ENCODE results near the gene TAPT1. TPM values are rescaled to one million over a fixed set of nuclear protein-coding genes. Genes with fewer than 3 reads are reported as not detected.

The TAPT1 gene
- total RNA-seq, 1 experiment from 2014 or later = 13.8 TPM

DNA sequence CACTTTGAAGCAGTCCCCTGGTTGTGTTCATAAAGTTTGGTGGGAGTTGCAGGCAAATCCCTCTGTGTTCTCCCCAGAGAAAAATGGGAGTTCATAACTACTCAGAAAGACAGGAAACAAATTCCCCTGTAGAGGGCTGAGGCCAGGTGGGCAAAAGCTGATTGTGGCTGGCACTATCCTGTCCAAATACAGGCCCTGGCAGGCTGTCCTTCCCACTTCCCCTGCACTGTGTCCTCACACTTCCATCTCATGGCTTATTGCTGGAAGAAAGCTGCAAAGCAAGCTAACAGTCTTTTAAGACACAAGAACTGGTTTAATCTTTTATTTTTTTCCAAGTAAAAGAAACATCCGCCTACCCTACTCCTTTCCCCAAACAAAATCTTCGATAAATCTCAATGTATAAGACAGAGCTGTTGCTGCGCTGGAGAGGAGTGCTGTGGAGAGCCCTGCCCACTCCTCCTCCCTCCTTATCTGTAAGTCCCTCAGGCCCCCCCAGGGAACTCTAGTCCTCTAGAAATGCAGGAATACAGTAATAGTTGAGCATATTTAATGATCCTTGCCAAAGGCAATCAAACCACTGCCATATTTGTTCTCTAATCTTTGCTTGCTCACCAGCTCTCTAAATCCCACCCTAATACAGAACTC, 14.0 kb downstream of the TAPT1 start:
- no peak overlapping the region for H2AFZ ChIP-seq
- H3K4me2 ChIP-seq = no peak overlapping the region
- no peaks in the 10 kb centered on the region for H3K9me2 ChIP-seq (ENCODE audit: insufficient read depth)
- H4K20me1 ChIP-seq (ENCODE audit: insufficient read depth) = no peaks in the 10 kb centered on the region
- H3K9me3 ChIP-seq (ENCODE audit: insufficient read depth, low read depth) = no peaks in the 10 kb centered on the region
- no peak for TF ChIP-seq EZH2 (IDR thresholded peaks at IDR 0.05; ENCODE audit: low read depth)
- TF ChIP-seq, protein P1, sequence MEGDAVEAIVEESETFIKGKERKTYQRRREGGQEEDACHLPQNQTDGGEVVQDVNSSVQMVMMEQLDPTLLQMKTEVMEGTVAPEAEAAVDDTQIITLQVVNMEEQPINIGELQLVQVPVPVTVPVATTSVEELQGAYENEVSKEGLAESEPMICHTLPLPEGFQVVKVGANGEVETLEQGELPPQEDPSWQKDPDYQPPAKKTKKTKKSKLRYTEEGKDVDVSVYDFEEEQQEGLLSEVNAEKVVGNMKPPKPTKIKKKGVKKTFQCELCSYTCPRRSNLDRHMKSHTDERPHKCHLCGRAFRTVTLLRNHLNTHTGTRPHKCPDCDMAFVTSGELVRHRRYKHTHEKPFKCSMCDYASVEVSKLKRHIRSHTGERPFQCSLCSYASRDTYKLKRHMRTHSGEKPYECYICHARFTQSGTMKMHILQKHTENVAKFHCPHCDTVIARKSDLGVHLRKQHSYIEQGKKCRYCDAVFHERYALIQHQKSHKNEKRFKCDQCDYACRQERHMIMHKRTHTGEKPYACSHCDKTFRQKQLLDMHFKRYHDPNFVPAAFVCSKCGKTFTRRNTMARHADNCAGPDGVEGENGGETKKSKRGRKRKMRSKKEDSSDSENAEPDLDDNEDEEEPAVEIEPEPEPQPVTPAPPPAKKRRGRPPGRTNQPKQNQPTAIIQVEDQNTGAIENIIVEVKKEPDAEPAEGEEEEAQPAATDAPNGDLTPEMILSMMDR (conservative IDR thresholded peaks at IDR 0.05) = no peak
- CTCF ChIA-PET = no interaction called here
- no peak overlapping the region for H3K4me3 ChIP-seq
- POLR2A ChIA-PET (ENCODE audit: unreplicated experiment) = no interaction called here
- H3F3A ChIP-seq (ENCODE audit: insufficient read depth, low read depth) = no peaks in the 10 kb centered on the region
- DNase-seq = no peak
- BruUV-seq (replicated peaks) = no TSS peak
- H3K27ac ChIP-seq = no peak overlapping the region
- intact Hi-C loops (cut with micrococcal nuclease; ENCODE audit: unreplicated experiment) = no loop called here
- no peaks in the 10 kb centered on the region for H3K79me2 ChIP-seq (ENCODE audit: low read depth)
- no peaks in the 10 kb centered on the region for H3K36me3 ChIP-seq (ENCODE audit: low read depth)
- H3K27me3 ChIP-seq (ENCODE audit: insufficient read depth, low read depth) = no peaks in the 10 kb centered on the region
- no peaks in the 10 kb centered on the region for H3K4me1 ChIP-seq (replicated peaks; ENCODE audit: insufficient read depth)

DNA sequence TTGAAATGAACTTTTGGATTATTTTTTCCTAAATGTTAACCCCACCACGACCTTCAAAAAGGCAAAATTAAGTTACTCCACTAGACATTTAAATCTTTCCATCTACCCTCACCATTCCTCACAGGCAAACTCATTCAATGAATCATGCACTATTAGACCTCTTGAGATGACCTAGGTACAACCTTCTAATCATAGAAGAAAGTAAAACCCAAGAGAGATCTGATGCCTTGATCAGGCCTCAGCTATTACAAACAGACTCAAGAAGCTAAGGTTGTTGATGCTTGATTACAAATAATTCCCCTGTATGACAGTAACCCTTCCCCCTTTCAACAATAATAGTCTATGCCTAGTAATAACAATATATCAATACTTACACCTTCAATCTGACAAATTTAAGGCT, 18.9 kb downstream of the TAPT1 start:
- Histone ChIP-seq H3K4me3 (no peak overlapping the region), H3K9me2 (ENCODE audit: insufficient read depth) (no peaks in the 10 kb centered on the region), H3K4me1 (replicated peaks; ENCODE audit: insufficient read depth) (no peaks in the 10 kb centered on the region), H3K4me2 (no peak overlapping the region), H3F3A (ENCODE audit: insufficient read depth, low read depth) (no peaks in the 10 kb centered on the region), H3K27ac (no peak overlapping the region), H3K27me3 (ENCODE audit: insufficient read depth, low read depth) (no peaks in the 10 kb centered on the region), H3K9me3 (ENCODE audit: insufficient read depth, low read depth) (no peaks in the 10 kb centered on the region), H3K36me3 (ENCODE audit: low read depth) (no peaks in the 10 kb centered on the region), H2AFZ (no peak overlapping the region), H4K20me1 (ENCODE audit: insufficient read depth) (no peaks in the 10 kb centered on the region), H3K79me2 (ENCODE audit: low read depth) (no peaks in the 10 kb centered on the region)
- intact Hi-C loops (cut with micrococcal nuclease; ENCODE audit: unreplicated experiment) = no loop called here
- DNase-seq = no peak
- ChIA-PET POLR2A (ENCODE audit: unreplicated experiment) (interaction anchor here (0.5 kb wide), 1 partner anchor 294 kb away, joined by 3 read pairs; no protein-coding TSS in a partner anchor), CTCF (no interaction called here)
- TF ChIP-seq, protein P1 (conservative IDR thresholded peaks at IDR 0.05) = no peak
- BruUV-seq (replicated peaks) = no TSS peak

DNA sequence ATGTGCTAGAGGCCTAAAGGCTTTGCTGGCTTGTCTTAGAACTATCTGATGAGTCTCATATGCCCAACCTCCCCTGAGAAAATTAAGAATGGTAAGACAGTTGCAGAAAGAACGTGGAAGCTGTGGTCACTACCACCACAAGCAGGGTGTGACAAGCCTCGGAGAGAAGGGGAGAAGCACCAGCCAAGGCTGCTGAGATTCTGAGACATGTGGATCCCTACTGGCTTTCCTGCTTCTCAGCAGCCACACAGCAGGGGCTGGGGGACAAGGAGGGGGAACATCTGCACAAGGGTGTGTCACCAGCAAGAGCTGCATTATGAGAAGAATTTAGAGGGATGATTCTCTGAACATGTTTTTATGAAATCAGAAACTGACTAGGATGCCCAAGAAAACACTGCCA, 19.4 kb downstream of the TAPT1 start:
- CTCF ChIA-PET = no interaction called here
- DNase-seq = no peak
- intact Hi-C loops (cut with micrococcal nuclease; ENCODE audit: unreplicated experiment) = no loop called here

More for the DNA sequence above, 19.4 kb downstream of the TAPT1 start:
- Histone ChIP-seq H3K27me3 (ENCODE audit: insufficient read depth, low read depth) (no peaks in the 10 kb centered on the region), H3K79me2 (ENCODE audit: low read depth) (no peaks in the 10 kb centered on the region), H3K9me3 (ENCODE audit: insufficient read depth, low read depth) (no peaks in the 10 kb centered on the region), H4K20me1 (ENCODE audit: insufficient read depth) (no peaks in the 10 kb centered on the region), H3K4me3 (no peak overlapping the region), H3K4me1 (replicated peaks; ENCODE audit: insufficient read depth) (no peaks in the 10 kb centered on the region), H3K9me2 (ENCODE audit: insufficient read depth) (no peaks in the 10 kb centered on the region), H3K27ac (no peak overlapping the region), H3F3A (ENCODE audit: insufficient read depth, low read depth) (no peaks in the 10 kb centered on the region), H3K4me2 (no peak overlapping the region), H3K36me3 (ENCODE audit: low read depth) (no peaks in the 10 kb centered on the region), H2AFZ (no peak overlapping the region)
- no TSS peak for BruUV-seq (replicated peaks)
- POLR2A ChIA-PET (ENCODE audit: unreplicated experiment) = no interaction called here
- TF ChIP-seq EZH2 (IDR thresholded peaks at IDR 0.05; ENCODE audit: low read depth) = no peak
- TF ChIP-seq, protein P1 (conservative IDR thresholded peaks at IDR 0.05) = no peak

All from PC-9 (cell line).